Right lobe of liver (tissue), 6 donors: ENCODE measurements around the gene GRK4. TPM values are rescaled to one million over a fixed set of nuclear protein-coding genes. Genes with fewer than 3 reads are reported as not detected.

Experiments
- ATAC-seq, 4 donors: fragments of 200-7000 bp; cut with Tn5 transposase; one replicate each; pipeline ENCODE4 v1.9.1; 2020; ENCODE audit warnings: mild to moderate bottlenecking in 4 of 4, moderate library complexity in 4 of 4
- DNase-seq, 3 donors: peaks; one replicate each; pipeline ENCODE4 v3.0.0-alpha.2; 2020
- H3K27ac ChIP-seq, 3 donors: fragments of 200-600 bp; one replicate each; pipeline ENCODE4 v1.8.0; 2022
- H3K27me3 ChIP-seq, 2 donors: fragments of 200-600 bp; one replicate each; pipeline ENCODE4 v1.8.0; 2022
- H3K36me3 ChIP-seq, 4 donors: fragments of 200-600 bp; sonication (generic) in 1 of 4; one replicate each; pipeline versions ENCODE4 v1.5.1 to v1.8.0; 2017 to 2022; ENCODE audit warnings: control low read depth in 1 of 4
- H3K4me1 ChIP-seq, 4 donors: fragments of 200-600 bp; sonication (generic) in 1 of 4; one replicate each; pipeline versions ENCODE4 v1.5.1 to v1.8.0; 2017 to 2022; ENCODE audit warnings: control low read depth in 1 of 4
- H3K4me3 ChIP-seq, 3 donors: fragments of 200-600 bp; one replicate each; pipeline ENCODE4 v1.8.0; 2022
- H3K9me3 ChIP-seq, 4 donors: fragments of 200-600 bp; sonication (generic) in 1 of 4; one replicate each; pipeline versions ENCODE4 v1.5.1 to v1.8.0; 2017 to 2022; ENCODE audit warnings: control low read depth in 1 of 4
- POLR2A ChIP-seq: fragments of 450-650 bp; IDR thresholded peaks from one replicate; pipeline ENCODE4 v1.6.1; 2017; ENCODE audit warnings: antibody characterized with exemption, mild to moderate bottlenecking
- WGBS: methylation state at CpG from one replicate; pipeline ENCODE4 v1.1.6; 2018; ENCODE audit warnings: low coverage, low lambda C conversion rate; ENCODE audit not compliant: insufficient coverage; ENCODE audit errors: missing lambda C conversion rate; 5-methylcytosine and 5-hydroxymethylcytosine counted together
- intact Hi-C, 2 donors: fragments of 100-400 bp; cut with DNase I; formaldehyde crosslinking; loops; one replicate each; pipeline versions ENCODE4 v1.11.2 to v1.14.1; 2022
- total RNA-seq, 6 experiments: library from RNA; depleted of rRNA in 2 of 6; stranded (reverse); fragments of >200 nt in 2 of 6; fragmentation: NEBNext Ultra II Directional in 3 of 6; extraction: Animal tissue kit (Norgen Biotek cat#: 25700) in 3 of 6; gene quantifications; one replicate each; pipeline versions ENCODE4 v1.1.0 to v1.2.4, GENCODE V29; 2016 to 2023
- TF ChIP-seq, protein P1 (sequence below), 4 donors: fragments of 200-600 bp in 3 of 4; fragments of 450-650 bp in 1 of 4; IDR thresholded peaks; one replicate each; pipeline versions ENCODE4 v1.5.1 to v1.8.0; 2016 to 2022; ENCODE audit warnings: antibody characterized with exemption in 4 of 4, mild to moderate bottlenecking in 2 of 4
- donor health status: DM: no; HTN: yes; CAD: no.
- donor health status: DM: no; HTN: no; CAD: no.
- donor health status: DM: no; HTN: no; CAD: no.
- donor health status: DM: no; HTN: yes; CAD: no.
- donor health status: DM: no; HTN: yes; CAD: no.

The GRK4 gene
- total RNA-seq, 6 experiments from 2014 or later, result 1.0 to 4.3 (median 2.8) TPM

DNA sequence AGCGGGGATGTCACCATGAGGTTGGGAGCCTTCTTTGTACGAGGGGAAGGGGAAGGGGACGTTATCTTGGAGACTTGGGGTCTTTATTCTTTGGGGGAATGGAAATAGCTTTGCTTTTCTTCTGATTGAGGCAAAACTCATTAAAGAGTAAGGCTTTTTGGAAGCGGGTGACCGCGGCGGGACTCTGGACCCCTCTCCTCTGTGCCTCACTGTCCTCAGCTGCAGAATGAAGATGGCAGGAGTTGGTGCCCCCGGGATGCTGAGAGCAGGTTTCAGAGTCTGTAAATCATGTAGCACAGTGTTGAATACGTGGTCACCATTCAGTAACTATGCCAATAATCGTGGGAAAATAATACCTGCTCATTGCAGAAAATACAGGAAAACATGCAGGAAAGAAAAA lies 78.9 kb downstream of the GRK4 start:
- H3K9me3 ChIP-seq, result no peaks in the 10 kb centered on the region
- H3K4me1 ChIP-seq, result peaks cover 0 to 10% (median 0%) of the 10 kb centered on the region in 4 donors
- no peak for TF ChIP-seq POLR2A
- TF ChIP-seq, protein P1, sequence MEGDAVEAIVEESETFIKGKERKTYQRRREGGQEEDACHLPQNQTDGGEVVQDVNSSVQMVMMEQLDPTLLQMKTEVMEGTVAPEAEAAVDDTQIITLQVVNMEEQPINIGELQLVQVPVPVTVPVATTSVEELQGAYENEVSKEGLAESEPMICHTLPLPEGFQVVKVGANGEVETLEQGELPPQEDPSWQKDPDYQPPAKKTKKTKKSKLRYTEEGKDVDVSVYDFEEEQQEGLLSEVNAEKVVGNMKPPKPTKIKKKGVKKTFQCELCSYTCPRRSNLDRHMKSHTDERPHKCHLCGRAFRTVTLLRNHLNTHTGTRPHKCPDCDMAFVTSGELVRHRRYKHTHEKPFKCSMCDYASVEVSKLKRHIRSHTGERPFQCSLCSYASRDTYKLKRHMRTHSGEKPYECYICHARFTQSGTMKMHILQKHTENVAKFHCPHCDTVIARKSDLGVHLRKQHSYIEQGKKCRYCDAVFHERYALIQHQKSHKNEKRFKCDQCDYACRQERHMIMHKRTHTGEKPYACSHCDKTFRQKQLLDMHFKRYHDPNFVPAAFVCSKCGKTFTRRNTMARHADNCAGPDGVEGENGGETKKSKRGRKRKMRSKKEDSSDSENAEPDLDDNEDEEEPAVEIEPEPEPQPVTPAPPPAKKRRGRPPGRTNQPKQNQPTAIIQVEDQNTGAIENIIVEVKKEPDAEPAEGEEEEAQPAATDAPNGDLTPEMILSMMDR (IDR thresholded peaks at IDR 0.05), result no peak
- intact Hi-C loops, result no loop called here
- no peaks in the 10 kb centered on the region for H3K36me3 ChIP-seq
- no peaks in the 10 kb centered on the region for H3K27me3 ChIP-seq
- ATAC-seq, result no peak
- H3K27ac ChIP-seq, result peak overlapping the region in 2 of 3 donors; percentile 31 to 65
- peak overlapping the region; percentile 47 to 55 (median 55) for H3K4me3 ChIP-seq
- 30% methylated on average over 4 of the region's 10 CpGs for WGBS
- DNase-seq, result no peak

DNA sequence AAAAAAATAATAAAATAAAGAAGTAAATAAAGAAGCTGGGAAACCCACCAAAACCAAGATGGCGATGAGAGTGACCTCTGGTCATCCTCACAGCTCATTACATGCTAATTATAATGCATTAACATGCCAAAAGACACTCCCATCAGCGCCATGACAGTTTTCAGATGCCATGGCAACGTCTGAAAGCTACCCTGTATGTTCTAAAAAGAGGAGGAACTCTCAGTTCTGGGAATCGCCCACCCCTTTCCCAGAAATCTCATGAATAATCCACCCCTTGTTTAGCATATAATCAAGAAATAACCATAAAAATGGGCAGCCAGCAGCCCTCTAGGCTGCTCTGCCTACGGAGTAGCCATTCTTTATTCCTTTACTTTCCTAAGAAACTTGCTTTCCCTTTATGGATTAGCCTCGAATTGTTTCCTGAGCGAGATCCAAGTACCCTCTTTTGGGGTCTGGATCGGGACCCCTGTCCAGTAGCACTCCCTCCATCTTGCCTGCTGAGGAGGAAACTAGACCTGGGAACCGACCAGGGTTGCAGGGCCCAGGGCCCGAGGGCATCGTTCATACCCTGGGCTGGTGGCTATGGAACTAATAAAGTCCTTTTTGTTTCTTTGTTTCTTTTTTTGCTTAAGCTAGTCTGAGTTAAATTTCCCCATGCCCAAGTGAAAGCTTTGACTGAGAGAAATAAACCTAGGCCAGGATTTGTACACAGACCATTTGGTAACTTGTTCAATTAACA lies 80.1 kb downstream of the GRK4 start:
- H3K4me3 ChIP-seq, result no peak overlapping the region
- no peak for TF ChIP-seq POLR2A
- TF ChIP-seq, protein P1 (IDR thresholded peaks at IDR 0.05), result no peak
- H3K36me3 ChIP-seq, result no peaks in the 10 kb centered on the region
- intact Hi-C loops, result no loop called here
- DNase-seq (no peak), ATAC-seq (no peak)
- H3K27me3 ChIP-seq, result no peaks in the 10 kb centered on the region
- peaks cover 0 to 10% (median 0%) of the 10 kb centered on the region in 4 donors for H3K4me1 ChIP-seq
- H3K27ac ChIP-seq, result no peak overlapping the region
- H3K9me3 ChIP-seq, result no peaks in the 10 kb centered on the region
- WGBS, result 86% methylated on average over 10 of the region's 11 CpGs

DNA sequence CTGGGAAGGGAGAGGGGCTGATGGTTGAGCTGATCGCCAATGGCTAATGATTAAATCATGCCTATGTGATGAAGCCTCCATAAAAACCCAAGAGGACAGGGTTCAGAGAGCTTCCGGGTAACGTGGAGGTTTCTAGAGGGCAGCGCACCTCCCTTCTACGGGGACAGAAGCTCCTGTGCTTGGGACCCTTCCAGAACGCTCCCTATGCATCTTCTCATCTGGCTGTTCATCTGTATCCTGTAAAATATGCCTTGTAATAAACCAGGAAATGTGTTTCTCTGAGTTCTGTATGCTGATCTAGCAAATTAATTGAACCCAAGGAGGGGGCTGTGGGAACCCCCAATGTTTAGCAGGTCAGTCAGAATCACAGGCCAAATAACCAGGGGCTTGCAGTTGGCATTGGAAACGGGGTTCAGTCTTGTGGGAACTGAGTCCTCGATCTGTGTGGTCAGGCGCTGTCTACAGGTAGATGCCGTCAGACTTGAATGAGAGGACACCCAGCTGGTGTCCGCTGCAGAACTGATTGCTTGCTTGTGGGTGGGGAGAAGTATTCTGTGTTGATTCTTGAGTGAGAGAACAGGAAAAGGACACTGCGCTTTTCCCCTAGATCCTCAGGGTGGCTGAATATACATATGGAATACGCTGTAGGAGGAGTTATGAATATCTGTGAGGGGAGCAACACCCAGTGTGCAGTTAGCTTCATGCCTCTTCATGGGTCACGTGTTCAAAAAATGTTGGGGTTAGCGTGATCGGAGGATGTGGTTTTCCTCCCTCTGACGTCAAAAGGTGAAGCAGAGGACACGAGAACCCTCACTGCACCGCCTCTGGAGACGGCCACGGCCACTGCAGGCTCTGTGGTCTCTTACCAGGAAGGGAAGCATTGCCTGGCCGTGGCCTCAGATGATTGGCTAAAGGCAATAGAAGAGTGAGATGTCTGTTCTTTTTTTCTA lies 81.8 kb downstream of the GRK4 start:
- TF ChIP-seq POLR2A, result no peak
- TF ChIP-seq, protein P1 (IDR thresholded peaks at IDR 0.05), result no peak
- ATAC-seq, result peak in 3 of 4 donors; percentile 9 to 44 (median 17)
- Histone ChIP-seq H3K36me3 (no peaks in the 10 kb centered on the region), H3K9me3 (no peaks in the 10 kb centered on the region), H3K27ac (no peak overlapping the region), H3K4me1 (peaks cover 0 to 10% (median 0%) of the 10 kb centered on the region in 4 donors), H3K4me3 (no peak overlapping the region), H3K27me3 (no peaks in the 10 kb centered on the region)
- WGBS, result 65% methylated on average over 18 of the region's 22 CpGs
- DNase-seq, result peak in 2 of 3 donors; percentile 70 to 76
- intact Hi-C loops, result no loop called here

DNA sequence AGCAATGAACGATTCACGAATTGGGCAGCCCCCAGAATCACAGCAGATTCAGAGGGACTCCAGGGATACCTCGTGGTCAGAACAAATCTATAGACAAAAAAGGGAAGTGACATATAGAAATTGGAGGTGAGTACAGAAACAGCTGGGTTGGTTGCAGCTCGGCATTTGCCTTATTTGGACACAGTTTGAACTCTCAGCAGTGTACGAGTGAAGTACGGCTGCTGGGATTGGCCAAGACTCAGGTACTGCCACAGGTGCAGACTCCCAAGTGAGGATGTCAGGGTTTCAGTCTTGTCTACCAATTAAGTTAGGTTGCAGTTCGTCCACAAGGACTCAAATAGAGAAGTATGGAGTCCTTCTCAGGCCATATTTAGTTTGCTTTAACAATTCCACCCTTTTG lies 82.8 kb downstream of the GRK4 start:
- DNase-seq, result no peak
- Histone ChIP-seq H3K27me3 (no peaks in the 10 kb centered on the region), H3K27ac (no peak overlapping the region), H3K36me3 (no peaks in the 10 kb centered on the region), H3K9me3 (no peaks in the 10 kb centered on the region), H3K4me3 (no peak overlapping the region), H3K4me1 (peaks cover 0 to 10% (median 0%) of the 10 kb centered on the region in 4 donors)
- no peak for ATAC-seq
- 59% methylated on average over 6 of the region's 7 CpGs for WGBS
- TF ChIP-seq, protein P1 (IDR thresholded peaks at IDR 0.05), result no peak
- TF ChIP-seq POLR2A, result no peak
- intact Hi-C loops, result no loop called here
